ENCODE results near the gene PKIG. TPM values are rescaled to one million over a fixed set of nuclear protein-coding genes. Genes with fewer than 3 reads are reported as not detected.
A peak's percentile ranks its signal among the peaks of the same experiment; 100 is the strongest.

PKIG gene
- total RNA-seq, 2 donors from 2014 or later, result 30.9 to 44.7 TPM

DNA sequence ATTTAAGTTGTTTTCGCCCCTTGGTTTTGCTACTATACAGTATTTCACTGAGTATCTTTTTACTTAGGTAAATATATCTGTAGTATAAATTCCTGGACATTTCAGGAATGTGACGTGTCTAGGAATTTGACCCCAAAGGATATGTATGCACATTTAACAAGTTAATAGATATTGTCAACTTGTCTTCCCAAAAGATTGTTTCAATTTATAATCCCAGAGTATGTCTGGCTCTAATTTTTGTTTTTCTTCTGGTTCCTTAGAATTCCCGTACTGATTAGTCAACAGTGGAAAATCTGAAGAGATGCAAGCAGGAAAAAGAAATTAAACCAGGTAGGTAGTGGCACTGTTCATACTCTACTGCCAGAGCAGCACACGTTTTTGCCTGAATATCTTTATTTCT, 7.2 kb downstream of the PKIG start:
- intact Hi-C loops (cut with DNase I, micrococcal nuclease), result no loop called here
- no peak for ATAC-seq
- no peak for DNase-seq

GRCh38 chr20:44590980-44591778, 8.8 kb downstream of the PKIG start:
- intact Hi-C loops (cut with DNase I, micrococcal nuclease), result no loop called here
- DNase-seq, result no peak
- no peak for ATAC-seq

DNA sequence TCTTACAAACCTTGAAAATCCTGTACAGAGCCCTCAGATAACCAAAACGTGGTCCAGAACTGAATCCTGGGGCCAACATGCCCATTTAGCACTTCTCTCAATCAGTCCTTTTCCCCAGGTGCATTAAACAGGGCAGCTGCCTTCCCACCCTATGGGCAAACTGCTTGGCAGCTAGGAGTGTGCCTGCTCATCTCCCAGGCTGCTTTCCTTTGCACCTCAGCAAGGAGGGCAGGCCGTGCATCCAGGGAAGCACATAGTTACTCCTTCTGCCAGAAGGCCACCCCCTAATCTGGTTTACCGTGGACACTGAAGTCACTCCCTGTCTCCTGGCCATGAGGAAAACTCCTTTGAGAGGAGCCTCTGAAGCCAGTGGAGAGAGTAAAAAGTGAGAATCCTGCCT, 10.0 kb downstream of the PKIG start:
- DNase-seq (no peak), ATAC-seq (no peak)
- intact Hi-C loops (cut with DNase I, micrococcal nuclease), result no loop called here

DNA sequence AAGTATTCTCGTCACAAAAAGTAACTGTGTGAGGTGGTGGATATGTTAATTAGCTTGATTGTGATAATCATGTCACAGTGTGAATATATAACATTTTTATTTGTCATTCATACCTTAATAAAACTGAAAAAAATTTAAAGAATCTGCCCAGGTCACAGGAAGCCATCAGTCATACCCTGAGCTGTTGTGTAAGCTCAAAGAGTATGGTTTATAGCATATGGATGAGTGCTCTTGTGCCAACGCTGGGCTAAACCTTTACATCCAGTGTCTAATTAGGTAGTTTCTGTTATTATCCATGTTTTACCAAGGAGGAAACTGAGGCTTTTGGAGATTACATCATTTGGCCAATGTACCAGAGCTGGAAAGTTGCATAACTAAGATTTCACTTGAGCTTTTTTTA, 11.4 kb downstream of the PKIG start:
- intact Hi-C loops (cut with DNase I, micrococcal nuclease), result no loop called here
- no peak for ATAC-seq
- DNase-seq, result no peak

DNA sequence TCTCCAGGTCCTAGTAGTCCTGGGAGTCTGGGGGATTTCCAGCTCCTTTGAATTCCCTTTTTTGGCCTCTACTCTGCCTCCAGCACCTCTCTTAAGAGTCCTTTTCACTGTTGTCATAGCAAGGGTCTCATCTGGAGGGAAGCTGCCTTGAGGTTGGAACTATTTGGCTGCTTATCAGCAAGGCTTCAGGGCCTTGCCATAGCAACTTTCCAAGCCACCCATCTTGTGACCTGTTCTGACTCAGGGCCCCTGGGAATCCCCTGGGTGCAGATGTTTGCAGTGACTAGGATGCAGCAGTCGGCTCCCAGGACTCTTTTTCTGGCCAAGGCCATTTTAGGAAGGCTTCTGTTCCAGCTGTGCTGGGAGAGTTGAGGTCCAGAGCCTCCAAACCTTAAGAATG, 12.4 kb downstream of the PKIG start:
- ATAC-seq (no peak), DNase-seq (no peak)
- intact Hi-C loops (cut with DNase I, micrococcal nuclease), result no loop called here

GRCh38 chr20:44596010-44596409, 13.6 kb downstream of the PKIG start:
- intact Hi-C loops (cut with DNase I, micrococcal nuclease), result no loop called here
- ATAC-seq (no peak), DNase-seq (no peak)

- no peak for ATAC-seq
- no peak for DNase-seq
Measured at GRCh38 chr20:44596876-44597275, 14.5 kb downstream of the PKIG start.

GRCh38 chr20:44597516-44597915, 15.1 kb downstream of the PKIG start:
- DNase-seq (no peak), ATAC-seq (no peak)
- intact Hi-C loops (cut with DNase I, micrococcal nuclease), result no loop called here

More at GRCh38 chr20:44596876-44597275, 14.5 kb downstream of the PKIG start:
- intact Hi-C loops (cut with DNase I, micrococcal nuclease), result no loop called here

- DNase-seq (no peak), ATAC-seq (no peak)
- intact Hi-C loops (cut with DNase I, micrococcal nuclease), result no loop called here
Measured at GRCh38 chr20:44597930-44598329, 15.6 kb downstream of the PKIG start.

- ATAC-seq (no peak), DNase-seq (no peak)
- intact Hi-C loops (cut with DNase I, micrococcal nuclease), result no loop called here
Measured at GRCh38 chr20:44598423-44599305, 16.3 kb downstream of the PKIG start.

- intact Hi-C loops (cut with DNase I, micrococcal nuclease), result loop anchor here (10.0 kb wide), 2 partner anchors 65 to 385 kb away; partner anchors contain the start of gene OSER1 (in 1 of the 2)
- no peak for ATAC-seq
- no peak for DNase-seq
Measured at GRCh38 chr20:44599715-44600114, 17.3 kb downstream of the PKIG start.

- intact Hi-C loops (cut with DNase I, micrococcal nuclease), result loop anchor here (10.0 kb wide), 2 partner anchors 66 to 386 kb away; partner anchors contain the start of gene OSER1 (in 1 of the 2)
- no peak for DNase-seq
- ATAC-seq, result no peak
Measured at GRCh38 chr20:44600301-44600700, 17.9 kb downstream of the PKIG start.

GRCh38 chr20:44600758-44601201, 18.4 kb downstream of the PKIG start:
- no peak for DNase-seq
- intact Hi-C loops (cut with DNase I, micrococcal nuclease), result loop anchor here (10.0 kb wide), 2 partner anchors 66 to 386 kb away; partner anchors contain the start of gene OSER1 (in 1 of the 2)

DNA sequence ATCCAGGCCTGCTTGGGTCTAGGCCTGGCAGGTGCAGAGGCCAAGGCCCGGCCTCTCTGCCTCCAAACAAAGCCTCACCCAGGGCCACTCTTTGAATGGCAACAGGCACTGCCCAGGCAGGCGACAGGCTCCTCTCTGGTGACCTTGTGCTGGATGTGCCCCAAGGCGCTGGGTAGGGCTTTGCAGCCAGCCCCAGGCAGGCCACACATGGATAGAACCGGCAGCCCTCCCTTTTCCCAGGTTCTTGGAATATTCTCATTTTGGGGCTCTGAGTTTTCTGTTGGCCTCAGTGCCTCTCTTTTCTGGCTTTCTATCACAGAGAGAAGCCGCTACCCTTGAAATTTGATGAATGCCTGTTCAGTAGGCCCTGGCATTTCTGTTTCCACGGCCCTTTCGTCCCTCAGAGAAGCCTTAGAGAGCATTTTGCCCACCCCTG, 18.9 kb downstream of the PKIG start:
- intact Hi-C loops (cut with DNase I, micrococcal nuclease), result loop anchor here (10.0 kb wide), 2 partner anchors 66 to 386 kb away; partner anchors contain the start of gene OSER1 (in 1 of the 2)
- ATAC-seq (peak; percentile 25), DNase-seq (no peak)

More at GRCh38 chr20:44600758-44601201, 18.4 kb downstream of the PKIG start:
- no peak for ATAC-seq

GRCh38 chr20:44601801-44602204, 19.4 kb downstream of the PKIG start:
- peak in 1 of 2 donors; percentile 52 for DNase-seq
- peak; percentile 19 for ATAC-seq
- intact Hi-C loops (cut with DNase I, micrococcal nuclease), result loop anchor here (10.0 kb wide), 2 partner anchors 67 to 387 kb away; partner anchors contain the start of gene OSER1 (in 1 of the 2)

GRCh38 chr20:44603327-44603726, 20.9 kb downstream of the PKIG start:
- intact Hi-C loops (cut with DNase I, micrococcal nuclease), result loop anchor here (10.0 kb wide), 2 partner anchors 69 to 389 kb away; partner anchors contain the start of gene OSER1 (in 1 of the 2)
- no peak for ATAC-seq

GRCh38 chr20:44606725-44607441, 24.5 kb downstream of the PKIG start:
- intact Hi-C loops (cut with DNase I, micrococcal nuclease), result loop anchor here (5.0 to 10.0 kb wide), 3 partner anchors 72 to 392 kb away; partner anchors contain the start of genes FITM2 (in 1 of the 2) and OSER1 (in 1 of the 2)
- DNase-seq (no peak), ATAC-seq (peak; percentile 84)

More at GRCh38 chr20:44603327-44603726, 20.9 kb downstream of the PKIG start:
- DNase-seq, result no peak

DNA sequence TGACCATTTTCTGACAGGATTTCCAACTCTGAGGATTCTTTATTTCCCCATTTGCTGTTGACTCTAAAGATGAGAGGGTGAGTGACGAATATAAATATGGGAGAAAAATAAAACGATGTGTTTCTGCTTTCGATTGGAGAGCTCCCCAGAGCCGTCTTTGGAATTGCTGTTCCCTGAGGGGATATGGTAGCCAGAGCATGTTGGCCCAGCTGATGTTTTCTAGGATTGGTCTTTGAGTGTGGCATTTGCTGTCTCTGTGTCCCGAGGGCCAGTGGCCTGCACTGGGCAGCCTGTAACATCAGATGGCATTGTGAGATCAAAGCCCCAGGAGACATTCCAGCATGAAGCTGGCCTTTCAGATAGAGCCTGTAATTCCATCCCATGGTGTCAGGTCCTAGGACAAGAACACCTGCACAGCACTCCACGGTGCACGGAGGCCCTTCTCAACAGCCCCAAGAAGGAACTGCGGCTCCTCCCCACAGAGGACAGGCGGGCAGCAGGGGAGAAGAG, 26.7 kb downstream of the PKIG start:
- DNase-seq, result no peak
- ATAC-seq, result peak; percentile 3
- intact Hi-C loops (cut with DNase I, micrococcal nuclease), result loop anchor here (2.0 to 10.0 kb wide), 4 partner anchors 74 to 394 kb away; partner anchors contain the start of genes FITM2 (in 1 of the 2) and OSER1 (in 1 of the 2)
